Osteoblast (primary cell): ENCODE data around the gene ARSK. TPM values are rescaled to one million over a fixed set of nuclear protein-coding genes. Genes with fewer than 3 reads are reported as not detected.

Experiments used
- DNase-seq: peaks from one replicate; pipeline ENCODE4 v3.0.0; 2011; ENCODE audit warnings: low spot score, mixed read lengths; ENCODE audit not compliant: insufficient read length; ENCODE audit errors: missing footprints
- H2AFZ ChIP-seq: 2 replicates; pipeline ENCODE4 v1.6.0; 2011; ENCODE audit warnings: mild to moderate bottlenecking, low read length
- H3K27ac ChIP-seq: 2 replicates; pipeline ENCODE4 v1.5.1; 2011; ENCODE audit warnings: mild to moderate bottlenecking, low read depth, low read length, moderate library complexity
- H3K27me3 ChIP-seq: 2 replicates; pipeline ENCODE4 v1.6.0; 2012; ENCODE audit warnings: mild to moderate bottlenecking, control low read depth, inconsistent platforms, low read length, moderate library complexity; ENCODE audit not compliant: insufficient read depth
- H3K36me3 ChIP-seq: 2 replicates; pipeline ENCODE4 v1.5.1; 2011; ENCODE audit warnings: mild to moderate bottlenecking, low read length, control low read depth, moderate library complexity; ENCODE audit not compliant: insufficient read depth
- H3K4me1 ChIP-seq: 2 replicates; pipeline ENCODE4 v1.5.1; 2011; ENCODE audit warnings: mild to moderate bottlenecking, low read length, control low read depth, moderate library complexity; ENCODE audit not compliant: insufficient read depth
- H3K4me2 ChIP-seq: 2 replicates; pipeline ENCODE4 v1.6.0; 2011; ENCODE audit warnings: mild to moderate bottlenecking, low read length; ENCODE audit not compliant: insufficient read depth
- H3K4me3 ChIP-seq: fragments of 200-600 bp; sonication (generic); 3 replicates; pipeline ENCODE4 v1.5.1; 2012; ENCODE audit warnings: mild to moderate bottlenecking, low read length, inconsistent platforms; ENCODE audit not compliant: insufficient read depth
- H3K79me2 ChIP-seq: 2 replicates; pipeline ENCODE4 v1.6.0; 2012; ENCODE audit warnings: mild to moderate bottlenecking, low read length, control low read depth, inconsistent platforms; ENCODE audit not compliant: insufficient read depth
- H3K9me3 ChIP-seq: 2 replicates; pipeline ENCODE4 v1.5.1; 2011; ENCODE audit warnings: low read depth, low read length, control low read depth
- H4K20me1 ChIP-seq: 2 replicates; pipeline ENCODE4 v1.6.0; 2012; ENCODE audit warnings: mild to moderate bottlenecking, low read length, control low read depth; ENCODE audit not compliant: insufficient read depth
- CTCF ChIP-seq: IDR thresholded peaks from 2 replicates; pipeline ENCODE4 v1.5.1; 2011; ENCODE audit warnings: mild to moderate bottlenecking, low read depth, low read length, moderate library complexity; ENCODE audit errors: extremely low read depth
- total RNA-seq: library from RNA; depleted of rRNA; stranded (reverse); fragments of >200 nt; gene quantifications from 2 replicates; pipeline ENCODE4 v1.2.3, GENCODE V29; 2012

Gene ARSK
- total RNA-seq, 1 donor, result 10.5 TPM

- DNase-seq, result no peak
- Histone ChIP-seq H3K27ac (no peak overlapping the region), H3K4me2 (peak overlapping the region; percentile 95), H3K4me1 (peaks cover 10% of the 10 kb centered on the region), H3K27me3 (no peaks in the 10 kb centered on the region), H3K36me3 (no peaks in the 10 kb centered on the region), H3K79me2 (no peaks in the 10 kb centered on the region), H4K20me1 (no peaks in the 10 kb centered on the region), H2AFZ (peak overlapping the region; percentile 8), H3K4me3 (no peak overlapping the region), H3K9me3 (no peaks in the 10 kb centered on the region)
- no peak for TF ChIP-seq CTCF
Measured at GRCh38 chr5:95647886-95648860, 93.3 kb downstream of the ARSK start.

GRCh38 chr5:95649274-95649673 lies 94.4 kb downstream of the ARSK start:
- Histone ChIP-seq H3K4me2 (no peak overlapping the region), H3K4me1 (peaks cover 10% of the 10 kb centered on the region), H3K9me3 (no peaks in the 10 kb centered on the region), H4K20me1 (no peaks in the 10 kb centered on the region), H3K27me3 (no peaks in the 10 kb centered on the region), H2AFZ (no peak overlapping the region), H3K36me3 (no peaks in the 10 kb centered on the region), H3K4me3 (no peak overlapping the region), H3K27ac (no peak overlapping the region), H3K79me2 (no peaks in the 10 kb centered on the region)
- TF ChIP-seq CTCF, result no peak
- DNase-seq, result no peak

- Histone ChIP-seq H3K4me3 (no peak overlapping the region), H3K9me3 (no peaks in the 10 kb centered on the region)
Measured at GRCh38 chr5:95649842-95650620, 95.1 kb downstream of the ARSK start.

More at GRCh38 chr5:95649842-95650620, 95.1 kb downstream of the ARSK start:
- TF ChIP-seq CTCF, result no peak
- H3K4me2 ChIP-seq, result no peak overlapping the region
- H3K36me3 ChIP-seq, result no peaks in the 10 kb centered on the region
- no peak overlapping the region for H3K27ac ChIP-seq
- H3K4me1 ChIP-seq, result peaks cover 10% of the 10 kb centered on the region
- H3K79me2 ChIP-seq, result no peaks in the 10 kb centered on the region
- H4K20me1 ChIP-seq, result no peaks in the 10 kb centered on the region
- H2AFZ ChIP-seq, result no peak overlapping the region
- H3K27me3 ChIP-seq, result no peaks in the 10 kb centered on the region
- no peak for DNase-seq
